C4-2B (cell line): ENCODE results near the gene KRT3.

Source experiments
- ZFX ChIP-seq: fragments of 450-650 bp; IDR thresholded peaks from 2 replicates; pipeline ENCODE4 v1.6.1; 2017
- TF ChIP-seq, protein P1 (sequence below): fragments of 450-650 bp; conservative IDR thresholded peaks from 2 replicates; pipeline ENCODE4 v1.5.1; 2017; ENCODE audit warnings: mild to moderate bottlenecking

DNA sequence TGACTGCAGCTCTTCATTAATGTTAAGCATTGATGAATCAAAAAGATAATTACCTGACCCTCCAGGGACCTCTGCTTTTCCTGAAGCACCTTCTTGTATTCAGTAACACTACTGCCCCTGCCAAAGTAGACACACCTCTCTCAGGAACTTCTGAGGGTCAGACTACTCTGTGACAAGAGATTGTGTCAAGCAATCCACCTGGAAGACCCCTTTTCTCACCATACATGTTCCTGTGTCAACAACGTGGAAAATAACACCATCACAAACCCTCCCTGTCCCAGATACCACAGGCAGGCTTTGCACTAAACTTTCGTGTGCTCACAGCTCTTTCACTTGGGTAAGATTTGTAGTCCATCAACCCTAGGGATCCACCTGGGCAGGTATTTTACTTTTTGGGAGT is 31.9 kb downstream of the KRT3 start:
- TF ChIP-seq, protein P1, sequence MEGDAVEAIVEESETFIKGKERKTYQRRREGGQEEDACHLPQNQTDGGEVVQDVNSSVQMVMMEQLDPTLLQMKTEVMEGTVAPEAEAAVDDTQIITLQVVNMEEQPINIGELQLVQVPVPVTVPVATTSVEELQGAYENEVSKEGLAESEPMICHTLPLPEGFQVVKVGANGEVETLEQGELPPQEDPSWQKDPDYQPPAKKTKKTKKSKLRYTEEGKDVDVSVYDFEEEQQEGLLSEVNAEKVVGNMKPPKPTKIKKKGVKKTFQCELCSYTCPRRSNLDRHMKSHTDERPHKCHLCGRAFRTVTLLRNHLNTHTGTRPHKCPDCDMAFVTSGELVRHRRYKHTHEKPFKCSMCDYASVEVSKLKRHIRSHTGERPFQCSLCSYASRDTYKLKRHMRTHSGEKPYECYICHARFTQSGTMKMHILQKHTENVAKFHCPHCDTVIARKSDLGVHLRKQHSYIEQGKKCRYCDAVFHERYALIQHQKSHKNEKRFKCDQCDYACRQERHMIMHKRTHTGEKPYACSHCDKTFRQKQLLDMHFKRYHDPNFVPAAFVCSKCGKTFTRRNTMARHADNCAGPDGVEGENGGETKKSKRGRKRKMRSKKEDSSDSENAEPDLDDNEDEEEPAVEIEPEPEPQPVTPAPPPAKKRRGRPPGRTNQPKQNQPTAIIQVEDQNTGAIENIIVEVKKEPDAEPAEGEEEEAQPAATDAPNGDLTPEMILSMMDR, result no peak
- no peak for TF ChIP-seq ZFX
